Inferior parietal cortex (tissue), 1 donor: ENCODE data around the gene KTN1.

Source experiments
- DNase-seq: peaks from one replicate; pipeline ENCODE4 v3.0.0-alpha.2; 2016; ENCODE audit errors: extremely low spot score

KTN1 gene

DNA sequence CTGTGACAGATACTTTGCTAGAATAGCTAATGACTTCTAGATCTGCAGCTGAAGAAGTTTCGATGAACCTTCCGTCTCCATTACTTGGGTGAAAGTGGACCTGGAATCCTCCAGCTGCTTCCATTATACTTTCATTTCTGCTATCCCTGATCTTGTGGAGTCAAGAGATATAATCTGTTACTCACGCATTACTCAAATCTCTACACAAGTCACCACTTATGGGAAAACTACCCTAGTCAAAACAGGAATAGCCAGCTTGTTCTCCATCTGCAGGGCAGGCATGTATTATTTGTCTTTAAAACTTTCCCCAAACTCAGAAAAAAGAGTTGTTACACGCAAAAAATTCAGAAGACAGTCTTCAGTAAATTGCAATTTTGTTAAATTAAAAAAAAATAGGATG, 2.8 kb upstream of the KTN1 start:
- DNase-seq, result no peak

DNA sequence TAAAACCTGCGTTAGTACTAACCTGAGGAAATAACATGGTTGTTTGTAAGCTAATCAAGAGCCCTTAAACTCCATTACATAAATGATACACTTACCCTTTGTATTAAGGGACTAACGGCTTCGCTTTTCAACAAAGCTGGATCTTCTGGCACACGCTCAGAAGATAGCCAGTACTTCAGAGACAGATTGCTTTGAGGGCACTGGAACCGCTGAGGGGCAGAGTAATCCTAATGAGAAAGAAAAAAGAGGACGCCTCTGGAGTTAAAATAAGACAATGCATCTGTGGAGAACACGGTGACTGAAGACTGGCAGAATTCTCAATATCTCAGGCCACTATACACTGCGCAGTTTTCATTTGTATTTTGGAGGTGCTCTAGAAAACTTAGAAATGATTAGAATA, 1.5 kb upstream of the KTN1 start:
- DNase-seq, result no peak

DNA sequence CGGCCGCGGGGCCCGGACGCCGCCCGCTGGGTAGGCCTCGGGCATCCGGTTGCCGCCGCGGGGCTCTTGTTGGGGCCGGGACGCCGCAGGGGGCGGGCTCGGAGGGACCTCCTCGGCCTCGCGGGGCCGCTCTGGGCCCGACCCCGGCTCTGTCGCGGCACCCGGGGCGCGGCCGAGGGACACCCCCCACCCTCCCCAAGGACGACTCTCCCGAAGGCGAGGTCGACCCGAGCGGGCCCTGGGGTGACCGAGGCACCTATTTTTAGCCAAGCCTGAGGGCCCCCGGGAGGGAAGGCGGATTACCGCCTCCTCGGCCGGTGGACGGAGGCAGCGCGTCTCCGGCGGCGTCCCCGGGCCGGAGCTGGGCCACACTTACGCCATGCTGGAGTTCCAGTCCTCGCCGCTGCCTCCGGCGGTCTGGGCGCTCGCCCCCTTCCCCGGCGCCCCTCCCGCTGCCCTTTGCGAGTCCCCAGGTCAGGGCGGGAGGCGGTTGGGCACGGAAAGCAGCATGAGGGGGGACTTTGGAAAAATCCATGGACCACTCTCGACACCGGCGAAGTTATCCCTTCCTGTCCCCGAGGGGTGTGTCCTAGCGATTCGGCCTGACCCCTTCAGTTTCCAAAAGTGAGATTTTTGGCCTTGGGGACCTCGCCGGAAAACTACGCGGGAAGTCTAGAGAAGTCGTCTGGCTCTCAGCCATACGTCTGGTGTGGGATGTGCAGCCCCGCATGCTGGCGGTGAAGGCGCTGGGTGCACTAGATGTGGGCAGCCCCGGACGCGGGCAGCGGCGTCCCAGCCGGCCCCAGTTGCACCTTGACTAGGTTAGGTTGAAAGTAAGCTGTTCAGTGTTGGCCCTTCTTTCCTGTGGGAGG, 699 bp downstream of the KTN1 start:
- DNase-seq, result no peak

DNA sequence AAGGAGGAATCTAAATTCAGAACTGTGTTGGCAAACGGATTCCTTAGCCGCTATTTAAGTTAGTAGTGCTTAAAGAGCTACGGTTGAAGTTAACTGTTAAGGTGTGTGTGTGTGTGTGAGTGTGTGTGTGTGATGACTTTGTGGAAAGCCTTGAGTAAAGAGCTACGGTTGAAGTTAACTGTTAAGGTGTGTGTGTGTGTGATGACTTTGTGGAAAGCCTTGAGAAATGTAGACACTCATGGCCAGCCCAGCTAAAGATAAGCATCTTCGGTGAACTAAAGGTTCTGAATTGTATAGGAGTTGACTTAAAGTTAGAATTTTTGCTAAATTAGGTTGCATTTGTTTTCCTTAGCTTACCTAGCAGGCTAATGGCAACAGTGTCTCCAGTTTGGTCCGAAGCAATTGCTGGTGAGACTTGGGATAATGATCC, 1.4 kb downstream of the KTN1 start:
- DNase-seq, result no peak

DNA sequence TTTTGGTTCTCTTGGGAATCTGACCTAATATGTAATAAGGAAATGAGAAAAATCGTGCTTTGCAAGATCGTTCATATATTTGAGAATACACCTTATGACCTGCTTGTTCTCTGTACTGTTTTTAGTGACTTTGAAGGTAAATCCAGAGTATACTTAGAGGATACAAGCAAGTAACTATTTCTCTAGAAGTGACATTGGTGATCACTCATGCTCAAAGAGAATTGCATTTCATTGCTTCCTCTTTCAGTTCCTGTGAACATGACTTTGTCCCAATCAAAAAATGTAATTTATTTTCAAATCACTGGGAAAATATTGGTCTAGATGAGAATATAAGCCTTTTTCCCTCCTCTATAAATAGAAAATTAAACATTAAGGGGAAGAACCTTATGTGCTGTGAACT, 2.7 kb downstream of the KTN1 start:
- no peak for DNase-seq

DNA sequence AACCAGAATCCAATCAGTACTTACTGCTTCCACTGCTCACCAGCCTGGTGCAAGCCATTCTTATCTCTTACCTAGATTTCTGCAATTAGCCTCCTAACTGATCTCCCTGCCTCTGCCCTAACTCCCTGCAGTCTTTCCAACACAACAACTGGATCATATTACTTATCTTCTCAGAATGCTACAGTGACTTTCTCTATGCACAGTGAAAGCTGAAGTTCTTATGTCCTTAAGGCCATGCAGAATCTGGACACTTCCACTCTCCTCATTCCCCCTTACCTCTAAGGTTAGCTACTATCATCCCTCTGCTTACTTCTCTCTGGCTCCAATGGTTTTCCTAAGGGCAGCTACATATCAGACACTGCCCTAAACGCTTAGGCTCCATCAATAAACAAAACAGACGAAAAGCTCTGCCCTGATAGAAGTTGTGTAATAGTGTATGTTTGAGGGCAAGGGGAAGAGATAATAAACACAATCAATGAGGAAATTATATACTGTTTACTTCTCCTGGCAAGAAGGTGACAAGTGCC, 4.0 kb downstream of the KTN1 start:
- no peak for DNase-seq

DNA sequence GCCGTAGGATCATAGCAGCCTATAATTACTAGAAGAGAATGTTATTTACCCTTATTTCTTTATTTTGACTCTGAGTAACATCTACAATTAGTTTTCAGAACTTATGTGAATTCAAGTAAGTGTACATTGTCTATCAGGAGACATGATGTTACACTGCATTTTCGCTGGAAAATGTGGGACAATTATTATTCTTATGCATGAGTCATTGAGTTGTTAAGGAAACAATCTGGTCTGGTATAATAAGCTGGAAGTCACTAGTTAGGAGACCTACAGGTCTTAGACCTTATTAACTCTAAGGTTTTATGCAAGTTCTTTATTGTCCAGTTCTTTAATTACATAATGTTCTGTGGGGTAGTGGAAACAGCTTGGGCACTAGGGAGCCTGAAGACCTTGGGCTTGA, 5.8 kb downstream of the KTN1 start:
- DNase-seq, result no peak

DNA sequence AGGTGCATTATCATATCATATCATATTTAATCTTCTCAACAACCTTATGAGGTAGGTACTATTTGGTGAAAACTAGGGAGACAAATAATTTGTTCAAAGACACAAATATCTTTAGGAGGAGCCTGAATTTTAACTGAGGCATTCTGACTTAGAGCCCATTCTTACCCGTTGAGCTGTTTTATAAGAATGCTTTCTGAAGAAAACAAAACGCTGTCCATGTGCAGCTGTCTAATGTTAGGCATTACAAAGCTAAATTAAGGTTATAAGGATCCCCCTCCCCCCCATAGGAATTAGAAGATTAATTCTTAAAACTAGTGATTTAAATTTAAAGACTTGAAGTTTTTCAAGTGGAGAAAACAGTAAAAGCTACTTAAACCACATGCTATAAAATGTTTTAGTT, 6.4 kb downstream of the KTN1 start:
- DNase-seq, result no peak

DNA sequence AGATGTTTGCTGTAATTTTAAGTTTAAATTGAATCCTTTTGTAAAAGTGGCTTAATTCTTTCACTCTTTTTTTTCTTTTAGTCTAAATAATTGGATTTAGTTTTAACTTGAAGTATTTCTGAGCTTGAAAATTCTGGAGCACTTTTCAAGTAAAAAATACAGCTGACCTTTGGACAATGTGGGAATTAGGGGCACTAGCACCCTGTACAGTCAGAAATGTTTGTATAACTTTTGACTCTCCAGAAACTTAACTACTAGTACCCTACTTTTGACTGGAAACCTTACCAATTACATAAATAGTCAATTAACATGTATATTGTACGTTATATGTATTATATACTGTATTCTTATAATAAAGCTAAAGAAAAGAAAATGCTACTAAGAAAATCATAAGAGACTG, 7.8 kb downstream of the KTN1 start:
- no peak for DNase-seq

DNA sequence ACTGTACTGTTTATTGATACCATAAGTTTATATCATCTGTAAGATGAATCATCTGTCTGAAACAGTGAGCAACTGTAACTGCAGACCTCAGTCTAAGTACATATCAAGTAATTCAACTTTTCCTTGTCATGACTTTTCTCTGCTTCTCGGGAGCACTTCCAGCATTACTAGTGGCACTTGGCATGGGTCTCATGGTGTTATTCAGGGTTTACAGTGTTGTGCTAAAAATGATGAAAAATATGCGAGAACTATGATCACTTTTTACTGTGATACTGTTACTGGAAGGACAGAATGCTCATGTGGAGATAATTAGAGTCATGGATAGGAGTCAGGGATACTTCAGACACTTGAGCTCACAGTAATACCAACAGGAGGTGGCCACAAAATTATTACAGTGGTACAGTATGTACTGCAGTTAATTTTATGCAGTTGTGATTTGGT, 8.3 kb downstream of the KTN1 start:
- no peak for DNase-seq

DNA sequence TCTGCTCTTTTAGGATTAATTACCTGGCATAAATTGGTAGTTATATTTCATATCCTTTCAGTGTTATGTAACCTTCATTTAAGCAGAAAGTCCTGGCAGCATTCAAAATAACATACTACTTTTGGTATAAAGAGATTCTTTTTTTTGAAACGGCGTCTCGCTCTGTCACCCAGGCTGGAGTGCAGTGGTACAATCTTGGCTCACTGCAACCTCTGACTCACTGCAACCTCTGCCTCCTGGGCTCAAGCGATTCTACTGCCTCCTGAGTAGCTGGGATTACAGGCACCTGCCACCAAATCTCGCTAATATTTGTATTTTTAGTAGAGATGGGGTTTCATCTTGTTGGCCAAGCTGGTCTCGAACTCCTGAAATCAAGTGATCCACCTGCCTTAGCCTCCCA, 9.2 kb downstream of the KTN1 start:
- no peak for DNase-seq

DNA sequence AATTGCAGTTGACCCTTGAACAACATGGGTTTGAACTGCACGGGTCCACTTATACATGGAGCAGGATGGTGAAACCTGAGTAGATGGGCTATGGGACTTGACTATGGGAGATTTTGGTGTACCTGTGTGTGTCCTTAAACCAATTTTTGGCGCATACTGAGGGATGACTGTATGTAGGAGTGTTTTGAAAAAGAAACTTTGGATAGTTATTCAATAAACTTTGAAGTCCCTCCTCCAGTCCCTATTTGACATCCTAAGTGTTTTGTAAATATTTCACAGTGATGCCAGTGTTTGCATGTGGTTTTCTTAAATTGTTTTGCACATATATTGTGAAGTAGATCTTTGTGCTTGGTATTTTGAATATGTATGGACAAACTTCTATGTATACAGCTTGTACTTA, 12.4 kb downstream of the KTN1 start:
- no peak for DNase-seq

DNA sequence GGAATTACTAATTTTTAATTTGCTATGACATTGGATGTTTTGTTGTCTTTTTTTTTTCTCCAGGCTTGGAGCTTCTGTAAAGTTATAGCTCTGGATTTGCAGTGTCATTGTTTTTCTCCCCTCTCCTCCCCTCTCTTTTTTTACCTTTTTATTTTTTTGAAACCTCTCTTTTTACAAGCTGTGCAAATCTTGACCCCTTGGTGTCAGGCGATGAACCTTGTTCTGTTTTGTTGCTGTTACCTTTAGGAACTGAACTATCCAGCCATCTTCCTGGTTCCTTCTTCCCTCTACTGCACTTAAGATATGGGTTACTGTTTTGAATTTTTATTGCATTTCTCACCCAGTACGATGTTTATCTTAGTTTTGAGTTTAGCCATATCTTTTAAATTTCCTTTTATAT, 13.7 kb downstream of the KTN1 start:
- DNase-seq, result no peak

DNA sequence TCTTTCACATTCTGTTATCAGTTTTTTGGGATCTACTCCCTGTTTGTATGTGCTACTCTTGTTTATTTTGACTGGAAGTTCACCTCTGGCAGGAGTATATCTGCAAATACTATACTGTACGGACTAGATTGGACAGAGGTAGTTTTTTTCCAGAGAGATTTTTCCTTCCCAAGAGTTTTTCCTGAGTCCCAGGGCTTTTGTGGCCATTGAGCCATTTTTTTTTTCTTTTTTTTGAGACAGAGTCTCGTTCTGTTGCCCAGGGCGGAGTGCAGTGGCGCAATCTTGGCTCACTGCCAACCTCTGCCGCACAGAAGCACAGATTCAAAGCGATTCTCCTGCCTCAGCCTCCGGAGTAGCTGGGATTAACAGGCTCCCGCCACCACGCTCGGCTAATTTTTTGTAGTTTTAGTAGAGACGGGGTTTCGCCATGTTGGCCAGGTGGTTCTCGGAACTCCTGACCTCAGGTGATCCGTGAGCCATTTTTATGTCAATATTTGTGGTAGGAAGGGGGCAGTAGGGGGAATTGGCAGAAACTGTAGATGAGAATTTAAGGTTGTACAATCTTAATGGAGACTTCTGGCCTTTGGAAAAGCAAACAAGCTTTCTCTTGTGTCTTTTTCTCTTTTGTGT, 19.4 kb downstream of the KTN1 start:
- no peak for DNase-seq

DNA sequence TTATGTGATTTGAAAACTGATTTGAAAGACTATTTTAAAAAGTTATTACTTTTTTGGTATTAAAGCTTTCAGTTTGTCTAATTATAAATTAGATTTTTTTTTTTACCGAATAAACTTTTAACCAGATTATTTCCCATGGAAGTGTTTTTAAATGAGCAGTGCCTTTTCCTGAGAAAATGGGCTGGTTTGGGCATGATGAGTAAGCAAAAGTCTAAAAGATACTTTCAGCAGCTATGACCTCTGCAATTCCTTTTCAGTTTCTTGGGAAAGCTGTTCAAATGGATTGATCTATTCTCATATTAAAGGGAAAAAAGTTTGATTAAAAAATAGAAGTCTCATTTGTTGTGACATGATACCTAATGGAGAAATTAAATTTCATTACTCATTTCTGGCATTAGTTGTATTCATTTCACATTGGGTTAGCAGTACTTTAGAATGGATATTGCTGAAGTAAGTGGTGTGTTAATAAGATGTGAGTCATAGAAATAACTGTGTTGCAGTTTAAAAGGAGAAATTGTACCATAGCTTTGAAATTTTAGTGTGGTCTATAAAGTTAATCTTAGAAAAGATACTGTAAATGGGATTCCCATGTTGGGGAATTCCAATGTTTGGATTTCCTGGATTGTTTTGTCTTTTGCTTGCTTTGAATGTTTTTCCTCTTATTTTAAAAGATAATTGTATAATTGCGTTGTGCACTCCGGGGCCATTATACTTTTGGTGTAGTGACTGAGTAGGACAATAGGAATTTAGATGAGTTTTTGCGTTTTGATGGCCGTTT, 21.0 kb downstream of the KTN1 start:
- no peak for DNase-seq

DNA sequence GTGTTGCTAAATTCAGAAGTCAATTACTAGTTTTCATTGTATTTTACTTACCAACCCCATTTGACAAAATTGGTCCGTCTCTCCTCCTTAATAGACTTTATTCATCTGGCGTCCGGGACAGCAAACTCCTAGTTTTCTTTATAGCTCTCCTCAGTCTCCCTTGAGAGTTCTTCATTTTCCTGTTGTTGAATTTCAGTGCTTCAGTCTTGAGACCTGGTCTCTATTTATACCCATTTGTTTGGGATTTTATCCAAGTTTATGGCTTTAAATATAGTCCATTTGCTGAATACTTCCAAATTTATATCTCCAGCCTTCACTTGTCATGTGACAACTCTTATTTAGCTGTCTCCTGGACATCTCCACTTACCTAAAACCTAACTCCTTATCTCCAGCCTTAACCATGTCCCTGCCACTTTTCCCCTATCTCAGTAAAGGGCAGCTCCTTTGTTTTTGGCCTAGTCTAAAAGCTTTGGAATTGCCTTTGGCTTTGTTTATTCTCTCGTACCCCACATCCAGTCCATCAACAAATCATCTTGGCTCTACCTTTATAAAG, 23.5 kb downstream of the KTN1 start:
- DNase-seq, result no peak

DNA sequence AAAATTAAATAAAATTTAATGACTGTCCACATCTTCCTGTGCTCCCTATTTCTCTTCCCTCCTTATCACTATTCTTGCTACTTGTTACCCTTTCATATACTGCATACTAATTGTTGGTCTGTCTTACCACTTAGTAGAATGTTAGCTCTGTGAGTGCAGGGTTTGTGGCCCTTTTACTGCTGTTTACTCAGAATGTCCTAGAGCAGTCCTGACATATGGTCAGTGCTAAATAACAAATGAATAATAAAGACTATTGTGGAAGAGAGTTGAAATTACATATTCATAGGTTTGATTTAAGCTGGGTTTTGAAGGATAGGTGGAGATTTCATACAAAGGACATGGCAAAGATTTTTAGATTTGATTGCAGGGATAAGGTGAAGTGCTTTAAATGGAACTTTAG, 24.5 kb downstream of the KTN1 start:
- DNase-seq, result no peak

DNA sequence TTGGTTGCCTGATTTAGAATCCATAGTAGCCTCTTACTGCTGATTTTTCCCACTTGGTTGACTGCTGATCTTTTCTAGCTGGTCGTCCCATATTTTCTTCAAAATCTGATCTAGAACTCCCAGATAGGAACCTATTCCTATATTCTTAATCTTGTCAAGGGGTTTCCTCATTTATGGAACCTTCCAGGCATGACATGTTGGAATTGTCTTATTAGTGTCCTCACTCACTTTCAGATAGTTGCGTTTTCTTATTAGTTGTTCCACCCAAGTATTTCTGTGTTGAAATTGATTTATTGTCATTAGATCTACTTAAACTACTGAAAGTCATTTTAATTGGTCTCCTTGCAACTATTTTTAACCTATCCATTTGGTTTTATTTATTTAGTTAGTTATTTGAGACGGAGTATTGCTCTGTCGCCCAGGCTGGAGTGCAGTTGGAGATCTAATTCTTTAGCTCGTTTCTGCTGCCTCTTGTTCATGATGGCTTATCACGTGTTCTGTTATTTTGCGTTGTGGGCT, 25.0 kb downstream of the KTN1 start:
- no peak for DNase-seq

DNA sequence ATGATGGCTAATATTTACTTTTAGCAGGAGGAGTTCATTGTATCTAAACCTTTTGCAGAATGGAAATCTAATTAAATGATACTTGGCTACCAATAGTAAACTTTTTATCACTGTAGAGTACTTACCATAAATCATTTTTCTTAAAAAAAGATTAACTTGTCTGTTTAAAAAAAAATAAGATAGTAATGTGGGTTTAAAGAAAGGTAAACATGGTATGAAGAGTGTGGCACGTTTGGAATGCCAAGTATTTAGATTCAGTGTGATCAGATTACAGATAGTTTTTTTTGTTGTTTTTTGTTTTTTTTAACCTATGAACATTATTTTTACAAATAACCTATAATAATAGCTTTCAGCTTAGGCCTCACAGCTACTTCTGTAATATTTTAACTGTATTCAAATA, 25.8 kb downstream of the KTN1 start:
- no peak for DNase-seq

DNA sequence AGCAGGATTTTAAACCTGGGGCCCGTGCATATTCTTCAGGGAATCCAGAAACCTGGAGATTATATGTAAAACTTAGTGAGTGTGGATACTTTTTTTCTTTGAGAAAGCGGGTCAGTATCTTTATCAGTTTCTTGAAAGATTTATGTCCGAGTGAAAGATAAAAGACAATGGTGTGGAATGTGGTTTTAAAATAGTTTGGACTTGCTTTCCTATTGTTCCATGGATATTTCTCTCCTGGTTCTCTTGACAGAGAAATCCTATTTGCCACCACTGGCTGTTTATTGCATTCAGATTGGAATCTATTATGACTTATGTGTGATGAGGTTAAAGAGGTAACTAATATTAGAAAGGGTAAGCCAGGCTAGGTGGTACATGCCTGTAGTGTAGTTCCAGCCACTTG, 27.4 kb downstream of the KTN1 start:
- DNase-seq, result no peak

DNA sequence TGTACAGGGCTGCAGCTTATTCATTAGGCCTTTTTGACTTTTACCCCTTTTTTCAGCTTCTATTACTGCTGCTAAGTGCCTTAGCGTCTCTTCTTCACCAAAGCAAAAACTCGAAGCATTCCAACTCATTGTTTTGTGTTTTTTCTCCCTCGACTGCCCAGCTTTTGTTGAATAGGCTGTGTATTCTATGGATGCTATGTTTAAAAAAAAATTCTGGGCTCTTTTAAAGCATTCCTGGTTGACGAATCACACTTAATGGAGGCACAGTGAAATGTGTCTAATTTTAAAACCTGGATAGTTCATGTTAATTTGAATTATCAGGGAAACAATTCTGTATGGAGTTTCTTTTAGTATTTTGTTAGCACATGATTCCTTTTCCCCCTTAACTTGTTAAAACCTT, 29.7 kb downstream of the KTN1 start:
- no peak for DNase-seq
